Vagina (tissue), 2 donors: ENCODE measurements around the gene CDH24. TPM values are rescaled to one million over a fixed set of nuclear protein-coding genes. Genes with fewer than 3 reads are reported as not detected.
A peak's percentile ranks its signal among the peaks of the same experiment; 100 is the strongest.

ENCODE experiments used
- DNase-seq, 2 donors: peaks; one replicate each; pipeline ENCODE4 v3.0.0-alpha.2; 2017; ENCODE audit errors: extremely low spot score in 2 of 2
- H3K27ac ChIP-seq: fragments of 200-600 bp; sonication (generic); one replicate; pipeline ENCODE4 v1.5.1; 2019
- H3K27me3 ChIP-seq: fragments of 200-600 bp; sonication (generic); one replicate; pipeline ENCODE4 v1.5.1; 2019
- H3K36me3 ChIP-seq, 2 donors: fragments of 200-600 bp; sonication (generic); one replicate each; pipeline ENCODE4 v1.5.1; 2017 to 2019
- H3K4me1 ChIP-seq: fragments of 200-600 bp; sonication (generic); one replicate; pipeline ENCODE4 v1.5.1; 2019
- H3K4me3 ChIP-seq, 2 donors: fragments of 200-600 bp; sonication (generic); 1 replicate in 1 of 2; 2 replicates in 1 of 2; pipeline ENCODE4 v1.5.1; 2016 to 2019
- H3K9me3 ChIP-seq: fragments of 200-600 bp; sonication (generic); one replicate; pipeline ENCODE4 v1.5.1; 2019
- CTCF ChIP-seq, 3 experiments: fragments of 450-650 bp in 2 of 3; fragments of 200-600 bp in 1 of 3; sonication (generic) in 1 of 3; IDR thresholded peaks; one replicate each; pipeline ENCODE4 v1.5.1; 2017 to 2019; ENCODE audit warnings: antibody characterized with exemption in 3 of 3, mild to moderate bottlenecking in 2 of 3, moderate library complexity in 2 of 3
- POLR2A ChIP-seq, 2 donors: fragments of 450-650 bp; IDR thresholded peaks; one replicate each; pipeline ENCODE4 v1.6.1; 2017; ENCODE audit warnings: antibody characterized with exemption in 2 of 2, mild to moderate bottlenecking in 2 of 2, moderate library complexity in 2 of 2
- POLR2AphosphoS5 ChIP-seq, 2 donors: sonication (generic); formaldehyde crosslinking; IDR thresholded peaks; one replicate each; pipeline ENCODE4 v1.9.0; 2017; ENCODE audit warnings: antibody characterized with exemption in 2 of 2, mild to moderate bottlenecking in 2 of 2, low read depth in 1 of 2; ENCODE audit not compliant: insufficient read depth in 1 of 2
- intact Hi-C: fragments of 100-400 bp; cut with DNase I; formaldehyde crosslinking; loops from one replicate; pipeline ENCODE4 v1.15.1; 2023
- total RNA-seq: library from RNA; depleted of rRNA; stranded (reverse); fragments of >200 nt; gene quantifications from one replicate; pipeline ENCODE4 v1.2.3, GENCODE V29; 2016

Gene CDH24
- total RNA-seq, 1 donor from 2014 or later, result 5.4 TPM

GRCh38 chr14:23094666-23095195, 37.4 kb upstream of the CDH24 start, which contains the start of gene ACIN1:
TSS of gene ACIN1 (minus strand) at chr14:23095136. CDS start at chr14:23095112, 24 bp downstream.
- H3K27me3 ChIP-seq, result no peaks in the 10 kb centered on the region
- peak within 1 kb of the TSS; percentile 88 for H3K4me3 ChIP-seq
- H3K36me3 ChIP-seq, result peaks cover 3 to 25% of the 10 kb centered on the region in 2 donors
- peak within 1 kb of the TSS; percentile 99 for H3K27ac ChIP-seq
- peak in 1 of 2 donors; percentile 98 for TF ChIP-seq POLR2AphosphoS5 (IDR thresholded peaks at IDR 0.05; ENCODE audit: insufficient read depth in 1 of 2, low read depth in 1 of 2)
- TF ChIP-seq CTCF (IDR thresholded peaks at IDR 0.05), result no peak
- TF ChIP-seq POLR2A (IDR thresholded peaks at IDR 0.05), result peak in 1 of 2 donors; percentile 90
- intact Hi-C loops, result no loop called here
- H3K4me1 ChIP-seq, result peaks cover 42% of the 10 kb centered on the region
- DNase-seq, result peak in 1 of 2 donors; percentile 94
- H3K9me3 ChIP-seq, result no peaks in the 10 kb centered on the region

- no peaks in the 10 kb centered on the region for H3K9me3 ChIP-seq
- peak overlapping the region; percentile 99 for H3K27ac ChIP-seq
- TF ChIP-seq CTCF (IDR thresholded peaks at IDR 0.05), result no peak
- no peak for TF ChIP-seq POLR2A (IDR thresholded peaks at IDR 0.05)
- TF ChIP-seq POLR2AphosphoS5 (IDR thresholded peaks at IDR 0.05; ENCODE audit: insufficient read depth in 1 of 2, low read depth in 1 of 2), result no peak
- H3K4me3 ChIP-seq, result peak overlapping the region; percentile 88
- peaks cover 42% of the 10 kb centered on the region for H3K4me1 ChIP-seq
- H3K27me3 ChIP-seq, result no peaks in the 10 kb centered on the region
- intact Hi-C loops, result no loop called here
- peak; percentile 37 to 77 for DNase-seq
- peaks cover 3 to 31% of the 10 kb centered on the region in 2 donors for H3K36me3 ChIP-seq
Observed at GRCh38 chr14:23093991-23094665, 36.8 kb upstream of the CDH24 start.

GRCh38 chr14:23093526-23093925, 36.2 kb upstream of the CDH24 start:
- Histone ChIP-seq H3K36me3 (peaks cover 3 to 37% of the 10 kb centered on the region in 2 donors), H3K27me3 (no peaks in the 10 kb centered on the region), H3K9me3 (no peaks in the 10 kb centered on the region), H3K4me3 (peak overlapping the region; percentile 88), H3K27ac (peak overlapping the region; percentile 99), H3K4me1 (peaks cover 42% of the 10 kb centered on the region)
- TF ChIP-seq CTCF (IDR thresholded peaks at IDR 0.05) (no peak), POLR2A (IDR thresholded peaks at IDR 0.05) (no peak), POLR2AphosphoS5 (IDR thresholded peaks at IDR 0.05; ENCODE audit: insufficient read depth in 1 of 2, low read depth in 1 of 2) (no peak)
- intact Hi-C loops, result no loop called here
- no peak for DNase-seq

DNA sequence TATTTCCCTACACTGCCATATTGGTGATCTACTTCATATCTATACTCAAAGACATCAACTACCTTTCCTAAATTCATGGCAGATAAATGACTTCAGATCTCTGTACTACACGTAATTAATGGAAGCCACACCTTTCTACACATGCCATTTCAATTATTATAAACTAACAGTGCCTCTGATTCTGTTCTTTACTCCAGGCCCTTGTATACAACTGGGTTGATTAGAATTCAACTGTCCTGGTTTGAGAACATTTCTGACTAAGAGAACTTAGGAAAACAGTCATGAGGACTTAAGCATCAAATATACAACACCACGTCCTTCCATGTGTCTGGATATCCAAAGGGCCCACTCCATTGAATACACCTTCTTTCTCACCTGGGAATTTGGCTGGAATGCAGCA, 35.8 kb upstream of the CDH24 start:
- Histone ChIP-seq H3K4me3 (peak overlapping the region; percentile 88), H3K36me3 (peaks cover 3 to 37% of the 10 kb centered on the region in 2 donors), H3K27ac (no peak overlapping the region), H3K9me3 (no peaks in the 10 kb centered on the region), H3K4me1 (peaks cover 42% of the 10 kb centered on the region), H3K27me3 (no peaks in the 10 kb centered on the region)
- DNase-seq, result no peak
- intact Hi-C loops, result no loop called here
- no peak for TF ChIP-seq POLR2AphosphoS5 (IDR thresholded peaks at IDR 0.05; ENCODE audit: insufficient read depth in 1 of 2, low read depth in 1 of 2)
- no peak for TF ChIP-seq CTCF (IDR thresholded peaks at IDR 0.05)
- no peak for TF ChIP-seq POLR2A (IDR thresholded peaks at IDR 0.05)
